Activated CD4-positive, alpha-beta T cell treated with anti-CD3 and anti-CD28 coated beads, Interleukin-2, amount 50 U/mL, for 16 hours (primary cell): Measurements from ENCODE around the gene GHRHR.

Experiments
- DNase-seq: peaks from one replicate; pipeline ENCODE4 v3.0.0-alpha.2; 2020

GHRHR gene

DNA sequence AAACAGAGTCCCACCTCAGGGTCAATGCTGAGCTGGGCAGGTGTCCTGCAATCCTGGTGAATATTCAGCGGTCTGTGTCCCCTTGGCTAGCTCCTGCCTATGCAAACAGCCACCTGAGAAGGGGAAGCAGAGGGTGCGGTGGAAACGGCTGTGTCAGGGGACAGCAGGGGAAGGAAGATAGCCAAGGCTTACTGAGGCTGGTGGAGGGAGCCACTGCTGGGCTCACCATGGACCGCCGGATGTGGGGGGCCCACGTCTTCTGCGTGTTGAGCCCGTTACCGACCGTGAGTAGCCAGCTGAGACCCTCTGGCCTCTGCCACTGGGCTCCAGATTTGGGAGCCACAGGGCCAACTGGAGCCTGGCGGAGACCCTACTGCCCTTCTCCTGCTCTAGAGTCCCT, at the start of gene GHRHR:
Gene GHRHR, plus strand, starts transcription at position 112 of the 400 bp plus-strand sequence. Its CDS starts 116 bp downstream, at position 228.
- DNase-seq = no peak

DNA sequence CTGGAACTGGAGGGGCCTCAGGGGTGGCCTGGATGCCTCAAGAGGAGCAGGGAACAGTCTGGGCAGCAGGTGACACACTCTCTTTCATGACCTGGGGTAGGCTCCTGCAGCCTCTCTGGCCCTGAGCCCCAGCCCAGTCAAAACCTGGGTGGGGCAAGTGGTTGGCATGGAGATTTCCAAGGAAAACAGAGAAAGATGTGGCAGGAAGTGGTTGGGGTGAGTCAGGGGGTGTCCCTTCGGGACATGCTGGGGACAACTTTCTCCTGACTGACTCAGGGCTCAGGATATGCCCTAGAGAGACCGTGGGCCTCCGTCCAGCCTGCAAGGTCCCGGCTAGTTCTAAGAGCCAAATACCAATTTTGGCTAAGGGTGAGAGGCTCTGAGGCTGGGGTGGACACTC, 49.2 kb upstream of the GHRHR start:
- DNase-seq = no peak

DNA sequence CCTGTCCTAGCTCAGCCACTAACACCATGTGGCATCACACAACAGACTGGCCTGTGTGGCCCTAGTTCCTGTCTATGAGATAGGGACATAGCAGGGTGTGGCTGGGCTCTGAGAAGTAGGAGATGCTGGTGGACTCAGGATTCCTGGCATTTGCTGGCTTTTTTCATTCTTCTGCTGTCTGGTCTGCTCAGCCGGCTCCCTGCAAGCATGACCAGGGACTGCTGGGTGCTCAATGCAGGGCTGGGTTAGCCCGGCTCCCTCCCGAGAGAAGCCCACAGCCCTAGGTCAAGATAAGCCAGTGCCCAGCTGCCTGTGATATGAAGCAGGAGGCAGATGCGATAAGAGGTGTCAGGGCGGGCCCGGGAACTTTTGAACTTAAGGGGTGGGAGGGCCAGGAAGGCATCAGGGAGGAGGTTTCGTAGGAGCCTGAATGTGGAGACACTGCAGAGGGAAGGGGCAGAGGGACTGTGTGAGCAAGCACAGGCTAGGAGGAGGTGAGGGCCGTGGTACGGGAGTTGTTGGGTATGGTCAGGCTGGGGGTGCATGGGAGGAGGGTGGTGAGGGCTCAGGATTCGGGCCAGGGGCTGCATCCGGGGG, 48.6 kb upstream of the GHRHR start:
- DNase-seq = no peak

DNA sequence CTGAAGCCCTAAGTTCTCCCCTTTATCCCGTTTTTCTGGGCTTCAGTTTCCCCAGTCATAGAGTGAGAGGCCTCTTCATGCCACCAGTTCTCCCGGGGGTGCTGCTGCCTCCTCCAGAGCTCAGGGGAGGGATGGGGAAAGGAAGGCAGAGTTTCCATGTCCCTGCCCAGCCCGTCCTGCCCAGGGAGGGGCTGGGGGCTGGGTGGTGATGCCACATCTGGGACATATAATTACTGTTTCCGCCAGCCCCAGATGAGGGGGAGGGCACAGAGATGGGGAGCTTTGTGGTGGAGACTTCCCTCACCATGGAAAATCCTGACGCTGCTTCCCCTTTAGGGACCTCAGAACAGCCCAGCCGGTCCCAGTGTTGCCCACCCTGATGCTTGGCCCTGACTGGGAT, 48.0 kb upstream of the GHRHR start:
- DNase-seq = no peak

GRCh38 chr7:30916255-30916654, 47.5 kb upstream of the GHRHR start:
- DNase-seq = no peak

DNA sequence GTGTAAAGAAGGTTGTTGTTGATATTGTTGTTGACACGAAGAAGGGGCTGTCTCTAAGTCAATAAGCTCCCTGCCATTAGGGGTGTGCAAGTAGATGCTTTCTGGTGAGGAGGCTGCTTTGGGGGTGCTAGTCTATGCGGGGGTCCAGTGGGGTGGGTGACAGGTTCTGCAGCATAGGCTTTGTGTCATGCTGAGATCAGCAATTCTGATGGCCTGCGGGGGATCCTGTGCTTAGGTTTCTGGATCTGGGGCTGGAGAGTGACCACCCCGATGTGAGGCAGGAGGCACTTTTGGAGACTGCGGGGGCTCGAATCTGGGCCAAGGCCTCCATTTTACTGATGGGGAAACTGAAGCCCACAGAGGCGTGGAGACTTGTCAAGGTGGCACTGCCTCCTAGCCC, 47.0 kb upstream of the GHRHR start:
- no peak for DNase-seq

DNA sequence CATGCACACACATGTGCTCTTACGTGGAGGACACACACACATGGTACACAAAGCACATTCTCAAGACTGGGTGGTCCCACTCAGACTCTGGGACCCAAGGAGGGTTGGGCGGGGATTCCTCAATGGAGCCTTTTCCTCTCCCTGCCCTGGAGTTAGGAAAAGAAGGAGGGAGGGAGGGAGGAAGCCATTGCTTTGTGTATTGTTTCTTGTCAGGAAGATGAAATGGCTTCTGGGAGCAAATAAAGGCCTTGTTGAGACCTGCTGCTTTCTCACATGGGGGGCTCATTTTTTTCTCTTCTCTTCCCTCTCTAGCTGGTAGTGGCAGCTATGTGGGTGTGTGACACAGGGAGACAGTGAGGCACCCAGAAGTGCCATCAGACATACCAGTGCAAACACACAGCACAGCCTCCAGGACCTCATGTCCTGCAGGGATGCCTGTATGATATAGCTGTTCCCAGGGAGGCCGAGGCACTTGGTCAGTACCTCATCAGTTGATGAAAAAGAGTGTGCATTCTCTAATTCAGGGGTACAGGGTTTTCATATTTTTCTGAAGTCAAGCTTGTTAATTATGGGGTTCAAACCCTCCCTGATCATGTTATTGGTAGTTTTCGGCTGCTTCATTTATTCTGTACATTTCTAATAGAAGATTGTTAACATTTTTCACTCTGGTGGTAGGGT, 46.4 kb upstream of the GHRHR start:
- no peak for DNase-seq

GRCh38 chr7:30918676-30919075, 45.1 kb upstream of the GHRHR start:
- no peak for DNase-seq

DNA sequence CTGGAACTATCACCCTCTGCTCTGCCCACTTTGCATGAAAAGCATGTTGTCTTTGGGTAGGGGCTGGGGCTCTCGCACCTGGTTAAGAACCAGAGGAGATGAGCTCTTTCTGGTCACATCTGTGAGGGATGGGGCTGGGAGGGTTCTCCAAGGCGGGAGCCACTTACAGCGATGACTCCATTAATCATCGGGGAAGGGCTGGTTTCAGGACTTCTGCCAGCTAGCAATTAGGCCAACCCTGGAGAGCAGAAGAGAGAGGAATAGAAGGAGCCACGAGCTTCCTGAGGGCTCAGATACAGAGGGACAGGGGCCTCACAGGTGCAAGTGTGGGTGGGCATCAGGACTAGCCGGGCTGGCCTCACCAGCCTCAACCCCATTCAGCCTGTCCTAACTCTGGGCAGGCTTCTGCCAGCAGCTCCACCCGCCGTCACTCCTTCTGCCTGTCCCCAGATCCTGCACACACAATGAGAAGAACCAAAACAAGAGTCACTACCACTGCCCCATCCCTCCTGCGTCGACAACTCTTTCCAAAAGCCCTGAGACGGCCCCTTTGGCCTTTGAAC, 43.7 kb upstream of the GHRHR start:
- no peak for DNase-seq

- no peak for DNase-seq
Observed at GRCh38 chr7:30920584-30921539, 42.9 kb upstream of the GHRHR start.

GRCh38 chr7:30921540-30922401, 42.0 kb upstream of the GHRHR start:
- DNase-seq = no peak

GRCh38 chr7:30922596-30922995, 41.2 kb upstream of the GHRHR start:
- DNase-seq = no peak

DNA sequence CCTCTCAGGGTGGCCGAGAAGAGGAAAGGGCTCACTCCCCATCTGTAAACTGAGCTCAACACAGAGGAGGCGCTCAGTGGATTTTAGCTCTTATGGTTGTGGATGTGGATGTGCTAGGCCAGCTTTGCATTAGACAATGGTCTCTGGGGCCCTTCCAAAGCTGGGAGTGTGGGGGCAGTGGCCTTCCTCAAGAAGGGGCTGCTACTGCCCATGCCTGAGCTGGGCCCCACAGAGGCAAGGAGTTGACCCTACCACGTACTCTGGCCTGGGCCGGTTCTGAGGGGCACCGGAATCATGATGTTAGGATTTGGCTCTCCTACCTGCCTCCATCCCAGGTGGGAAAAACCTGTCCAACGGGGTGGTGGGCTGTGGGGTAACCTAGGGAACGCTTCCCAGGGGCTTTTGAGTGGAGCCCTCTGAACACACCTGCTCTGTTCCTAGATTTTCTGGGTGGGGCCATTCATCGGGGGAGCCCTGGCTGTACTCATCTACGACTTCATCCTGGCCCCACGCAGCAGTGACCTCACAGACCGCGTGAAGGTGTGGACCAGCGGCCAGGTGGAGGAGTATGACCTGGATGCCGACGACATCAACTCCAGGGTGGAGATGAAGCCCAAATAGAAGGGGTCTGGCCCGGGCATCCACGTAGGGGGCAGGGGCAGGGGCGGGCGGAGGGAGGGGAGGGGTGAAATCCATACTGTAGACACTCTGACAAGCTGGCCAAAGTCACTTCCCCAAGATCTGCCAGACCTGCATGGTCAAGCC, 40.6 kb upstream of the GHRHR start:
- DNase-seq = no peak

DNA sequence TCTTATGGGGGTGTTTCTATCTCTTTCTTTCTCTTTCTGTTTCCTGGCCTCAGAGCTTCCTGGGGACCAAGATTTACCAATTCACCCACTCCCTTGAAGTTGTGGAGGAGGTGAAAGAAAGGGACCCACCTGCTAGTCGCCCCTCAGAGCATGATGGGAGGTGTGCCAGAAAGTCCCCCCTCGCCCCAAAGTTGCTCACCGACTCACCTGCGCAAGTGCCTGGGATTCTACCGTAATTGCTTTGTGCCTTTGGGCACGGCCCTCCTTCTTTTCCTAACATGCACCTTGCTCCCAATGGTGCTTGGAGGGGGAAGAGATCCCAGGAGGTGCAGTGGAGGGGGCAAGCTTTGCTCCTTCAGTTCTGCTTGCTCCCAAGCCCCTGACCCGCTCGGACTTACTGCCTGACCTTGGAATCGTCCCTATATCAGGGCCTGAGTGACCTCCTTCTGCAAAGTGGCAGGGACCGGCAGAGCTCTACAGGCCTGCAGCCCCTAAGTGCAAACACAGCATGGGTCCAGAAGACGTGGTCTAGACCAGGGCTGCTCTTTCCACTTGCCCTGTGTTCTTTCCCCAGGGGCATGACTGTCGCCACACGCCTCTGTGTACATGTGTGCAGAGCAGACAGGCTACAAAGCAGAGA, 39.9 kb upstream of the GHRHR start:
- DNase-seq = no peak

- no peak for DNase-seq
Observed at GRCh38 chr7:30924624-30925023, 39.1 kb upstream of the GHRHR start.

- no peak for DNase-seq
Observed at GRCh38 chr7:30925117-30925516, 38.6 kb upstream of the GHRHR start.

DNA sequence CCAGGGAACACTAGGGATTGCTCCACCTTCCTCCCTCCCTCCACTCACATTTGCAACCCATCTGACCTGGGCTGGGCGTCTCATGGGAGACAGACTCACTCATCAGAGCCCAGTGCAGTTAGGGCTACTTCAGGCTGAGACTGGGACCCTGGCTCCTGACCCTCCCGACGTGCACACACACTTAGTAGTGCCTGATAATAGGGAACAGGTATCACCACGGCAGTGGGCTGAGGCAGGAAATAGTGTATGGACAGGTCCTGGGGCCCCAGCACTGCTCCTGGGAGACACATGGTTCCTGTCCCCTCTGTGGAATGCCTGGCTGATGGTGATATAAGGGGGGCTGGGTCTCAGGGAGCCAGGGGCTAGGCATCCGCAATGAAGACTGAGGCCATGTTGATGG, 37.8 kb upstream of the GHRHR start:
- no peak for DNase-seq

DNA sequence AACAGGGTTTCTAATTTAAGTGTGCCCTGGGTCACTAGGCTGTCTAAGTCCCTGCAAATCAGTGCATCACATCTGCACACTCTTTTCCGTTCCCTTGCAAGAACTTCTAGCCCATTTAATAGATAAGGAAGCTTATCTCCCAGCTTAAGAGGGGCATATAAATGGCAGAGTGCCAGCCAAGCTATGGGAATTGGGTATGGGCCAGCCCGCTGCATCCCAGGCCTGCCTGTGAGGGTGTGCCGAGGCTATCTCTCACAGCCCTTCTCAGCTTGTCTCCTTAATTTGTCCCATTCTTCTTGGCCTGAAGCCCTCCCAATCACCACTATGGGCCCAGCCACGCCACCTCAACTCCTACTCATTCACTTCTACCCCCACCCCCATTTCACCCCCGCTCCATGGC, 37.4 kb upstream of the GHRHR start:
- DNase-seq = no peak

DNA sequence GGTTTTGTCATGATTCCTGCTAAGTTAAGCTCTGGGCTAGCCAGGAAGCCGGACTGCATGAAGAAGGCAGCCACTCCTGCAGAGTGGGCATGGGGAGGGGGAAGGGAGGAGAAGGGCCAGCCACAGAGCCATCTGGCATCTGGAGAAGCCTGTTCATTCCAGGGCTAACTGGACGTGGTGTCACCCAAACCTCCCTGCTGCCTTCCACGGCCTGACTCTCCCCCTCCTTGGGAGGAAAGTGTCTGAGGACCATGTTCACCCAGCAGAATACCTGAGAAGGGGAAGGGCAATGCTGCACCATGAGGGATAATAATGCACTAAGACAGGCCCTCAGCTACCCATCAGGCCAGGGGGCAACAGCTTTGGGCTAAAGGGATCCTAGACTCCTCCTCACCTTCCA, 36.7 kb upstream of the GHRHR start:
- DNase-seq = no peak

GRCh38 chr7:30927559-30927958, 36.2 kb upstream of the GHRHR start:
- DNase-seq = no peak

DNA sequence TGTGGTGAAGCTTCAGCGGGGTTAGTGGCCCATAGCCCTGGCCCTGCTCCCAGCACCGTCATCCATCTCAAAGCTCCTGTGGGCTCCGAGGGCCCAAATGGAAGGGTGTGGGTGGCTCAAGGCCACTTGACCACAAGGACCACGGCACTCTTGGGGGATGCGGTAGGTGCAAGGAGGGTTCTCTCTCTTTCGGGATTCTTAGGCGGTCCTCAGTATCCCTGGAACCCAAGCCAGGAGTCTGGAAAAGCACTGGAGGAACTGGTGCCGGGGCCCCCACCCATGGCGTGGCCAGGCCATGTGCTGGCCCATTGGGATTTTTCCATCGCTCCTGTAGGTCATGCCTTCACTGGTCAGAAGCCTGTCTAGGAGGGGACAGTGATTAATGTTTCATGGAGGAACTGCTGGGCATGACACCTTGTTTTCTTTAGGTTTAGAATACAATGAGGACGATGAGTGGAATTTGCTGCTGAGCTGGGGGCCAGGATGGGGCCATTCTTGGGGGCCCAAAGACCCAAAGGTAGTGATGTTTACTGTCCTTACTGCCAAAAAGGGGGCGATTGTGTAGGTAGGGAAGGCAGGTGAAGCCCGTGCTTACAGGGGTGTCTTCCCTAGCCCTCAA, 35.4 kb upstream of the GHRHR start:
- DNase-seq = no peak
